Measurements from ENCODE around the gene MMP27.
A peak's percentile ranks its signal among the peaks of the same experiment; 100 is the strongest.

The MMP27 gene

DNA sequence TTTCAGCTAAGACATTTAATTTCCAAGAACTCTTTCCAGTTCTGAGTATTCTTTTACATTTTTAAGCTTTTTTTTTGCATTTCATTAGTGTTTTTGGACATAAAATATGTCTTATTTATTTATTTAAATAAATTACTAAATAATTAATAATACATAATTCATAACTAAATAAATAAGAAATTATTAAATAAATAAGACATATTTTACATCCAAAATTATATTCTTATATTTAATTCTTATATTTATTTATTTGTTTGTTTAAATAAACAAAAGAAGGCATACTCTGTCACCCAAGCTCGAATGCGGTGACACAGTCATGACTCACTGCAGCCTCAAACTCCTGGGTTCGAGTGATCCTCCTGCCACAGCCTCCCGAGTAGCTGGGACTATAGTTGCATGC, 3.1 kb upstream of the MMP27 start:
- no peak for FAIRE-seq
- DNase-seq (ENCODE audit: extremely low spot score, insufficient read length, low read depth), result no peak

DNA sequence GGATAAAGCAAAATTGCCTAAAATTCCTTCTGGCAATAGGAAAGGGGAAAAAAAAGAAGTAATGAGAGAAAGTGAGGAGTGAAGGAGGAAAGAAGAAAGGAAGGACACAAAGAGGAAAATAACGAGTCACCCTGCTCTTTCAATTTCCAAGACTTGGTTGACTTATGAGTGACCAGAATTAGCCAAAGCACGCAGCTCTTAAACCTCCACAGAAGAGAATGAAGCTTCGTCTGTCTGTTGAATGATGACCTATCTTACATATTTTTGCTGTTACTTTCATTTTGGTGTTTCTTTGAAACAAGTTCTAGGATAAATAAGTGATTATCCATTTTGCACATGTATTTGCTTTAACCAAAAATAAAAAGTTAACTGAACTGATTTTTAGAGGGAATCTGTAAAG, 728 bp downstream of the MMP27 start:
- FAIRE-seq (no peak), DNase-seq (ENCODE audit: extremely low spot score, insufficient read length, low read depth) (no peak)

DNA sequence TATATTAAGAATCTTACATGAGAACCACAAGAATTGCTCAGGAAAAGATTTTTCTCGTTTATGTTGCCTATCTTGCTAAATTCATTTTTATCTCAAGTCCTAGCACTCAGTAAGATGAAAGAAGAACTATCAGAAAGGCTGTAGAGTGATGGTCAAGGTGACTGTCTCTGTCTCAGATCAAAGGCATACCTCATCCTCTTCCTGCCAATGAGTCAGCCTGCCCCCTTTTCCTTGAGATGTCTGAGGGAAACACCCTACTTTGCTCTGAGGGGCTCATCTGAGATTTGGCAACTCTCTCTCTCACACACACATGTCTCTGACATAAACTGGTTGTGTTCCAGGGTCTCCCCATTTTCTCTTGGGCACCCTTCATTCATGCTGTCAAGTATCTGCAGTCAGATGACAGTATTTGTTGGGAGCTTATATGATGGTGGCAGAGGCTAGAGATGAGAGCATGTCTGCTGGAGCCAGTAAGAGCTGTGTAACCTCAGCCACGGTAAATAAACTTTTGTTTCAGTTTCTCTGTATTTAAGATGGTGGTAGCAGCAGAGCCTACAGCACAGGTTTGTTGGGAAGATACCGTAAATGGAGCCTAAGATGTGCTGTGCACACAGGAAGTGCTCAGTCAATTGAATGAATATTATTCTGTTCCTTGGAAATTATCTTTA, 1.6 kb downstream of the MMP27 start:
- DNase-seq (ENCODE audit: extremely low spot score, insufficient read length, low read depth) (no peak), FAIRE-seq (no peak)

DNA sequence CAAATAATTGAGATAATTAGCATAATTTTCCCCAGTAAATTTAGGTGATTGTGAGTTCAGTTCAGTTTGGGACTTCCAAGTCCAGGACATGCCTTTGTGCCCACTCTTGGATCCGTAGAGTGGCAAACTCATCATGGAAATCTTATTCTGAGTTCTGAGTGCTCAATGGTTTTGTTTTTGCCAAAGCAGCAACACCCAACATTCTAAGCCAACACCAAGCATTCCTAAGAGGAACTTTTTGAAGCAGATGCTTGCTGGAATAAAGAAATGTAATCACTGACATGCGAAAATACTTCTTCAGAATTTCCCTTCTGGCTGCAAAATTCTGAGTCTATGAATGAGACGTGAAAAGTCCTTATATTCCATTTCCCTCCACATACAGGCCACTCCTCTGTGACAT, 10.4 kb downstream of the MMP27 start:
- no peak for FAIRE-seq

DNA sequence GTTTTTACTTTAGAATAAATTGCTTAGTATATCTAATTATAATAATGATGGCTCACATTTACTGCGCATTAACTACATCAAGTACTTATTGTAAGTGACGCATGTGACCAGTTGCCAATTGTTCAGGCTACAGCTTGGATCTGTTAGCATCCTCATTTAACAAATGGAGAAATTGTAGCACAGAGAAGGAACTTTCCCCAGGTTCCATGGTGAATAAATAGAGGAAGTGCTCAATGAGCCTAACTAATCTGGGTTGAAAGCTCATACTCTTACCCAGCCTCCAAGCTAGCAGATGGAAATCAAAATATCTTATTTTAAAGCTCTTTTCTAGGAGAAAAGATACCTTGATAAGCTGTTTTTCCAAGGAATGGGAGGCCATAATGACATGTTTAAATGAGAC, 19.8 kb downstream of the MMP27 start:
- no peak for DNase-seq (ENCODE audit: extremely low spot score, insufficient read length, low read depth)
- no peak for FAIRE-seq

More for the DNA sequence above, 10.4 kb downstream of the MMP27 start:
- no peak for DNase-seq (ENCODE audit: extremely low spot score, insufficient read length, low read depth)

DNA sequence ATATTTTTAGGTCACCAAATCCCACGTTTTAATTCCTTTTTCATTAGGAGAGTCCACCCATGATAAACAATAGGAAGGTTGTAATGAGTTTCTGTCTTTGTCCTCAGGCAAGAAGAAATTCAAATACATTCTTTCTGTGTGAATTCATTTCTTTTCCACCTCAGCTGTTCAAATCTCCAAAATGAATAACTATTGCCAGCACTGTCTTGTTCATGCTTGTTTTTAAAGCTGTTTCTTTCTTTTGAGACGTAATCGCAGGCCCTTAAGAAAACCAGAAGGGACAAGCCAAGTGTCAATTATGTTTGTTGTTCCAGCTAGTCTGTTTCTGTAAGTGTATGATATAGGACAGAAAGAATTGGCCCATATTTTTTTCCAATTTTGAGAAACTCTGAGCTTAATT, 20.2 kb downstream of the MMP27 start:
- FAIRE-seq (no peak), DNase-seq (ENCODE audit: extremely low spot score, insufficient read length, low read depth) (no peak)

DNA sequence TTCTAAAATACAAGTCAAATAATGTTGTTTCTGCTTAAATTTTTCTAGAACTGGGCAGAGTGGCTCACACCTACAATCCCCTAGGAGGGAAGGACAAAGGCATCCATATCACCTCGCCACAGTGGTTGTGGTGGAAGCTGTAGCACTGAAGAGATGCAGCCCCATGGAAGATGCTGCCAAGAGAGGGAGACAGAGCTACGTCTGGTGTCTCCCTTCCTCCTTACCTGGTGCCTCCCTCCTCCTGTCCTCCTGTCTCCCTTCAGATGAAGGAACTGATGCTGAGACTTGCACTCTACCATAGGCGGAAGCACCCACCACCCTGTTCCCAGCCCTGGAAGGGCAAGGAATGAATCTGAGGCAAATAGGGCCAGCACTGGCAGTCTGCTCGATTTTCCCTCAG, 22.3 kb downstream of the MMP27 start:
- no peak for DNase-seq (ENCODE audit: extremely low spot score, insufficient read length, low read depth)
- FAIRE-seq, result no peak

DNA sequence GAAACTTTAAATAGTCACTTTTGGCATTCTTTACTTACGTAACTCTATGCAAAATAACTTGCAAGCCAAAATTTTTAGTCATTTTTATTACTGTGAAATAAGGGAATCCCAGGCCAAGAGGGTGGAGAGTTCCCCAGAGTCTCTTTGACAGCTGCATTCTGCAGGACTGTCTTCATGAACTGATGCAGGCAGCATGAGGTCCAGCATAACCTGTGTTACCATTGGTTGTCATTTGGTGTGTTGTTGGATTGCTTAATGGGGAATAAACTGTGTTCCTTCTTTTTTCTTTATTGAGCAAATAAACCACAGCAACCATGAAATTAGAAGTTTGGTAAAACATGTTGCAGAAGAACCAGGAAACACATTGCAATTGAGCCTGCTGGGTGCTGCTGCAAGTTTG, 24.6 kb downstream of the MMP27 start:
- DNase-seq (ENCODE audit: extremely low spot score, insufficient read length, low read depth) (no peak), FAIRE-seq (no peak)

DNA sequence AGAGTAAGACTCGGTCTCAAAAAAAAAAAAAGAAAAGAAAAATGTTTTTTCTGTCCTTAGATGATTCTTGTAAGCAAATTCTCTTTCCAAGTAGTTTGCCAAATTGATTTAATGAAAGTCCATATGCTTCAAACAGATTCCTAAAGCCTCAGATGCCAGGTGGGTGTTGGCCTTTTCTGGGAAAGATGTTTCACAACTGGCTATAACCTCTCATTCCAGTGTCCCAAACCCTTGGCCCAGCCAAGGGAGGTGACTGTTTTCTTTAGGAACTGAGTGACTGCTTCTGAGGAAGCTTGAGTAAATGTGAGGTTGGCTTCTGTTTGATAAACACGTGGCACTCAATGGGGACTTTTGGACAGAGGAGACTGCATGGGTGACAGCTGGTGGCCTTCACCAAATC, 27.5 kb downstream of the MMP27 start:
- no peak for FAIRE-seq
- DNase-seq (ENCODE audit: extremely low spot score, insufficient read length, low read depth), result no peak

DNA sequence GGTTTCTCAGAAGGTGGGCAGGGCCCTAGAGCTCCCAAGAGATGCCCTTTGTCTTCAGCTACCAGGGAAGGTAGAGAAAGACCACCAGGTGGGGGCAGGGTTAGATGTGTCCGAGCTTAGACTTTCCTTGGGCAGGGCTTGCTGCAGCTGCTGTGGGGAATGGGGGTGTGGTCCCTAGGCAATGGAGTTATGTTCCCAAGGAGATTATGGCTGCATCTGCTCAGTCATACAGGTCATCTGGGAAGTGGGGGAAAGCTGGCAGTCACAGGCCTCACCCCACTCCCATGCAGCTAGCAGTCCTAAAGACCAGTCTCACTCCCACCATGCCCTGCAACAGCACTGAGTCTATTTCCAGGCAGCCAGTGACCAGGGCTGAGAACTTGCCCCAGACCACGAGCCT, 29.5 kb downstream of the MMP27 start:
- FAIRE-seq (no peak), DNase-seq (ENCODE audit: extremely low spot score, insufficient read length, low read depth) (no peak)

DNA sequence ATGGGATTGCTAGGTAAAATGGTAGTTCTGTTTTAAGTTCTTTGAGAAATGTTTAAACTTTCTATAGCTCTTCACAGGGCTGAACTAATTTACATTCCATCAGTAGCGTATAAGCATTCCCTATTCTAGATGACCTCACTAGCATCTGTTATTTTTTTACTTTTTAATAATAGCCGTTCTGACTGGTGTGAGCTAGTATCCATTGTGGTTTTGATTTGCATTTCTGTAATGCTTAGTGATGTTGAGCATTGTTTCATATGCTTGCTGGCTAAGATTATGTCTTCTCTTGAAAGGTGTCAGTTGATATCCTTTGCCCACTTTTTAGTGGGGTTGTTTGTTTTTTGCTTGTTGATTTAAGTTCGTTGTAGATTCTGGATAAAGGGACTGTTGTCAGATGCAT, 35.9 kb downstream of the MMP27 start:
- DNase-seq (ENCODE audit: extremely low spot score, insufficient read length, low read depth), result no peak
- peak; percentile 18 for FAIRE-seq

DNA sequence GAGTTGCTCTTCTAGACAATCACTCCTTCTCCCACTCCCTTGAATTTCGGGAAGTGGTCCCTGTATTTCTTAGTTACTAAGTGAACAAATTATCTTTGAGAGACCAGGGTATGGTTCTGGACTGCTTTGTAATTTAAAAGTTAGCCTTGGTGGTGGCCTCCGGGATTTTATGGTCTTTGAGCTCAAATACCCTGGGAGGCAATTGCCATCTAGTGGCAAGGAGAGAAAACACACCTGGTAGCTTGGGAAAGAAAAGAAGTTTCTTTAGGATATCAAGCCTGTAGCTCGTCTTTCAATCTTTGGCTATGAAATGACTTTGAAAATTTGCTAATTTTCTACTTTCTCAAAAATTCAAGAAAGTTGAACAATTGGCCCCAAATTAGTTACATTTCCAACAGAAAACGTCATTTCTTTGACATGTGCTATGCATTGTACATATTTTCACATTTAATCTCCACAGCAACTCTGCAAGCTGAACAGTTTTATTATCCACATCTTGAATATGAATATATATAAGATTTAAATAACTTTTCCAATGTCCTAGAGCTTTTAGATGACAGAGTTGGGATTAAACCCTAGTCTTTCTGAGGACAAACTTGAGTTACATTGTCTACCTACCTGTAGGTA, 39.1 kb downstream of the MMP27 start:
- FAIRE-seq (peak; percentile 56), DNase-seq (ENCODE audit: extremely low spot score, insufficient read length, low read depth) (peak; percentile 11)

DNA sequence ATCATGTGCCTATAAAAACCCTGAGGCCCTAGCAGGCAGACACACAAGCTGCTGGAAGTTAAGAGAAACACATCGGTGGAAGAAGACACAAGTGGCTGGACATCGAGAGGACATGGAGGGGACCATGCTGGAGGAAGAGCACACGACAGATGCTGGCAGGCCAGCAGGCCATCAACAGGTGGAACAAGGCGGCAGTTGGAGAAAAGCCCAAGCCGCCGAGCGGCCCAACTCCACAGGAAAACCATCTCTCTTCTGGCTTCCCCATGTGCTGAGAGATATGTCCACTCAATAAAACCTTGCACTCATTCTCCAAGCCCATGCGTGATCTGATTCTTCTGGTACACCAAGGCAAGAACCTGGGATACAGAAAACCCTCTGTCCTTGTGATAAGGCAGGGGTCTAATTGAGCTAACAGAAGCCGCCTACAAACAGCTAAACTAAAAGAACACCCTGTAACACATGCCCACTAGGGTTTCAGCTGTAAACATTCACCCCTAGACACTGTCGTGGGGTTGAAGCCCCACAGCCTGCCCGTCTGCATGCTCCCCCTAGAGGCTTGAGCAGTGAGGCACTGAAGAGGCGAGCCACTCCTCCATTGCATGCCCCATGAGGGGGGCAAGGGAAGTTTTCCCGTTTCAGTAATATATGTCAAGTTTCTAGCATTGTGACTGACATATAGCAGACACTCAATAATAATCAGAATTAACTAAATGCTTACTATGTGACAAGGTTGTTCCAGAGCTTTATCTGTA, 41.4 kb downstream of the MMP27 start:
- DNase-seq (ENCODE audit: extremely low spot score, insufficient read length, low read depth), result no peak
- FAIRE-seq, result no peak

DNA sequence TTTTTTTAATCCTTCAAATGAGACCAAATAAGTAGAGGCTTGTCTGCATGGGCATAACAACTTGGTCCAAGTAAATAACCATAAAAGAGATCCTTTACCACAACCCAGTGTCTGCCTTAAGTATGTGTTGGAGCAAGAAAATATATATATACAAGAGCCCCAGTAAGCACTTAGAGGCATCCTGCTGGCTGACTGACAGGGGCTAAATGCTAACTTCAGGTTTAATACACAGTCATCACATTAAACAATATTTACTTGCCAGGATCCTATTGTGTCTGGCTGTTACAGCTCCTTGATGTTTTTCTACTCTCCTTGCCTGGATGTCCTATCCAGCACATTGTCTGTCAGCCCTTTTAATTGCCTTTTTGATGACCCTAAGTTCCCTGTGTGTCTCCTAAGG, 43.0 kb downstream of the MMP27 start:
- no peak for FAIRE-seq
- no peak for DNase-seq (ENCODE audit: extremely low spot score, insufficient read length, low read depth)

DNA sequence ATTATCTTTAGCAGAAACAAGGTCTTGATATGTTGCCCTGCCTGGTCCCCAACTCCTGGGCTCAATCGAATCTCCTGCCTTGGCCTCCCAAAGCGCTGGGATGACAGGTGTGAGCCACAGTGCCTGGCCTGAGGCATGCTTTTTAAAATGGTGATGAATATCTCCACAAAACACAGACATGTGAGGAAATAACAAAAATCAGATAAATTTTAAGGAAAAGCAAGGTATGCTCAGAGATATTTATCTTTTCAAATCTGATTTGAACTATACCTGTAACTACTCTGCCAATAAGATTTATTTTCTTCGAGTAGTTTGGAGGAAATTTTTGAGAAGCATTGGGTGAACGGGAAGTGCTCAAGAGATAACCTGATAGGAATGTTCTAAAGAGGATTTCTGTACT, 44.5 kb downstream of the MMP27 start:
- DNase-seq (ENCODE audit: extremely low spot score, insufficient read length, low read depth), result no peak
- FAIRE-seq, result no peak

DNA sequence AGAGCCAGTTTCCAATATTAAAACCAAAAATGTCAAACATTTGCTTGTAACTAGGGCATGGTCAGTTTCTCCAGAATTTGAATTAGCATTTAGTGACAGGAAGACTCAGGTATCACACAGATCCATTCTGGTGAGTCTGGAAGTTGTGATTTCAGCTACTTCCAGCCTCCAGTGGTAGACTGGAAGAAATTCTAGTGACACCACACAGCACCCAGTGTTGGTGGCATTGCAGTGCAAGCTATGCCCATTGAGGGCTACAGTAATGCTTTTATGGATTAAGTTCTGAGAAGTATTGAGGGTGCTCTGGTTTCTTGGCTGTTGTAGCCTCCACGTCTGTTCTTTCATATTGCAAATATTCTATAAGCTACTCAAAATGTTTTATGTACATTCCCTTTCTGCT, 49.0 kb downstream of the MMP27 start:
- FAIRE-seq (no peak), DNase-seq (ENCODE audit: extremely low spot score, insufficient read length, low read depth) (no peak)

DNA sequence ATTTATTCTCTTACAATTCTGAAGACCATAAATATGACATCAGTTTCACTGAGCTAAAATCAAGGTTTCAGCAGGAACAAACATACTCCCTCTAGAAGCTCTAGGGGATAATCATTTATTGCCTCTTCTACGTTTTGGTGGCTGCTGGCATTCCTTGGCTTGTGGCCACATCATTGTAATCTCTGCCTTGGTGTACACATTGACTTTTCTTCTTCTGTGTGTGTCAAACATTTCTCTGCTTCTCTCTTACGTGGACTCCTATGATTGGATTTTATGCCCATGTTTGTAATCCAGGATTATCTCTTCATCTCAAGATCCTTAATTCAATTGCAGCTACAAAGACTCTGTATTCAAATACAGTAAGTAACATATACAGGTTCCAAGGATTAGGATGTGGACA, 50.0 kb downstream of the MMP27 start:
- DNase-seq (ENCODE audit: extremely low spot score, insufficient read length, low read depth), result no peak
- no peak for FAIRE-seq

DNA sequence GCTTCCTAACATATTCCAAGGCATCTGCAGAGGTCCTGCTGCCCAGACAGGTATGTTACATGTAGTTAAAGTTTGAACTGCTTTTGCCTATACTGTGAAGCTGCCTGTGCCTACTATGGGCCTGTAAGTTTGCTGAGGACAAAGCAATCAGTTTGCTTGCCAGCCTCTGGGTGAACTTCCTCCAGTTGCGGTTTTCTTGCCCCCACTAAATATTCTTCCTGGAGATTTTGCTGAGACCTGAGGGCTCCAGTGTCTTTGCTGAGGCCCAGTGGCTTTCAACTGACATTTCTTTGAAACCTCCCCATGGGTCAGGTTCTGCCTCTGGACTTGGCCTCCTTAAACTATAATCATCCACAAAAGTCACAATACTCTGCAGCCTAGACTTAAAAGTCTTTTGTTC, 50.8 kb downstream of the MMP27 start:
- DNase-seq (ENCODE audit: extremely low spot score, insufficient read length, low read depth) (no peak), FAIRE-seq (no peak)

DNA sequence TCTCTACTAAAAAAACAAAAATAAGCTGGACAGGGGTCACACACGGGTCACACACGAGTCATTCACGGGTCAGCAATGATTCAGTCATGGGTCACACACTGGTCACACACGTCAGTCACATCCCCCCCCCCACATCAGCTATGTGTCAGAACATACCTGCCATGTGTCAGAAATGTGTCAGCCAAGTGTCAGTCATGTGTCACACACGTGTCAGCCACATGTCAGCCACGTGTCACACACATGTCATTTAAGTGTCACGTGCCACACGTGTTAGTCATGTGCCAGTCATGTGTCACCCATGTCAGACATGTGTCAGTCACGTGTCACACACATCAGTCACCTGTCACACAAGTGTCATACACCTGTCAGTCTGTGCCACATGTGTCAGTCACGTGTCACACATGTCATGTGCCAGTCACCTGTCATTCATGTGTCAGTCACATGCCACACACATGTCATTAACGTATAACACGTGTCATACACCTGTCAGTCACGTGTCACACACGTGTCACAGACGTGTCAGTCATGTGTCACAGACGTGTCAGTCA, 51.8 kb downstream of the MMP27 start:
- FAIRE-seq, result no peak
- no peak for DNase-seq (ENCODE audit: extremely low spot score, insufficient read length, low read depth)

DNA sequence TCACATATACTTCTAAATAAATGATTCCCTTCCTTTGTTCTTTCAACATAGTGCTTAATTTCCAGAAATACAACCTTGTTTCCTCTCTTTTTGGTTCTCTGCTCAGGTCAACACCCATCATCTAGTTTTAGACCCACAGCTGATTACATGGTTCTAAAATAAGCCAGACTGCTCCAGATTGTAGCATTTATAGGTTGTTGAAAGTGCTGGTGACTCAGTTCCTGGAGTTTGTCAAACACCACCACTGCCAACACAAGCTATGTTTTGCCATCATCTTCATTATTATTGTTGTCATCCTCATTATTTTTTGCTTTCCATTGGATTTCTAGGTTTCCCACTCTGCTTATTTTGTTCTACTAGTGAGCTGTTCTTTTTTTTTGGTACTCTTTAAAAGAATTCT, 58.1 kb downstream of the MMP27 start:
- no peak for FAIRE-seq
- DNase-seq (ENCODE audit: extremely low spot score, insufficient read length, low read depth), result no peak

DNA sequence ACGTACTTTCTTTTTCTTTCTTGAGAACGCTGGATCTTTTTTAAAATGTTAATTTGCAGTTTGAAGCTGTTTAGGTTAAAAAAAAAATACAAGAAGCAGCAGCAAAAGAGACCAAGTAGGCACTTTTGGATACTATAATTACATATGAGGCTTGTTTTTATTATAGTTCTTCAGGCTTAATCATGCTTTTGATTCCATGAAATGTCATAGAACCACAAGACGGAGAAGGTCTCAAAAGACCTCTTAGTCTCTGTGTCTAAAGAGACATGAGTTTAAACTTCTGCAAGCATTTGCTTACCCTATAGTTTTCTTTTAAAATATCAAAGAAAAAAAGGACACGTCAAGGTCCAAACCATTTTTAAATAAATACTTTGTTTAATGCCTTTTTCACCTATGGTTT, 61.6 kb downstream of the MMP27 start:
- no peak for FAIRE-seq
- no peak for DNase-seq (ENCODE audit: extremely low spot score, insufficient read length, low read depth)

All from GM18507 (cell line).